ENCODE results near the gene SIX2.
"Not testable (repeated sequence)": the region's sequence is repeated elsewhere in the genome, so short reads cannot be mapped to it uniquely, and the experiment has no call there.

Gene SIX2

GRCh38 chr2:45009303-45009927 lies at the start of gene SIX2:
Gene SIX2 (minus strand): TSS chr2:45009452. CDS start chr2:45009110, 342 bp downstream.
- no peak for DNase-seq

DNA sequence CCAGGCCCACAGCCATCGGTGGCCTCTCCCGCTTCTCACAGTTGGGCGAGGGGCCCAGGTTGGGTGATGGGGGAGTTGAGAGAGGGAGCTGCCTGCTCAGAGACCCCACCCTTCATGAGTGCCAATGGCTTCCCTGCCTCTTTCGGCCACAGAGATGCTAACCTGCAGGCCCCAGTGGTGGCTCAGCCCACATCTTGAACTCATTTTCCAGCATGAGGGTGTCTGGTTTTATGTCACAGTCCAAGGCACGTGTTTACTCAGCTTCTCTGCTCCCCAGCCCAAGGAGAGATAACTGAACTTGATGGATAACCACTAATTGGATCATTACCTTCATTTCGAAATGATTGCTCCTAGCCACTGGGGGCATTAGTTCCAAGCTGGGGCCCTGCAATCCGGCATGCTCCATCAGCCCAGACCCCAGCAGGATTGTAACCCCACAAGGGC lies 45.9 kb upstream of the SIX2 start:
- DNase-seq: no peak

DNA sequence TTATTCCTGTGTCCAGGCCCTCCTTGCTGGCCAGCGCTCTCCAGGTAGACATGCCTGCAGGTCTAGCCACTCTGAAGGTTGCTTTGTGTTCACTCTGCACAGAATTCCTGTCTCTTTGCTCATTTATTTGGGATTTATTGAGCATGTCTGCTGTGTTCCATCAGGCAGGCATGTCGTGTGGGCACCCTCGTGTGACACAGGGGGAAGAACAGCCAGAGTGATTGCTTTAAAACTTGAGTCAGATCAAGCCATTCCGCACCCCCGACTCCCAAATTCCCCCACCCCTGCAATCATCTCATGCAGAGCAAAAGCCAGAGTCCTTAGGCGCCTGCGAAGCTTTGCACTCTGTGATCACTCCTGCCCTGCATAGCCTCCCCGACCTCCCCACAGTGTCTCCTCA lies 44.7 kb upstream of the SIX2 start:
- no peak for DNase-seq

DNA sequence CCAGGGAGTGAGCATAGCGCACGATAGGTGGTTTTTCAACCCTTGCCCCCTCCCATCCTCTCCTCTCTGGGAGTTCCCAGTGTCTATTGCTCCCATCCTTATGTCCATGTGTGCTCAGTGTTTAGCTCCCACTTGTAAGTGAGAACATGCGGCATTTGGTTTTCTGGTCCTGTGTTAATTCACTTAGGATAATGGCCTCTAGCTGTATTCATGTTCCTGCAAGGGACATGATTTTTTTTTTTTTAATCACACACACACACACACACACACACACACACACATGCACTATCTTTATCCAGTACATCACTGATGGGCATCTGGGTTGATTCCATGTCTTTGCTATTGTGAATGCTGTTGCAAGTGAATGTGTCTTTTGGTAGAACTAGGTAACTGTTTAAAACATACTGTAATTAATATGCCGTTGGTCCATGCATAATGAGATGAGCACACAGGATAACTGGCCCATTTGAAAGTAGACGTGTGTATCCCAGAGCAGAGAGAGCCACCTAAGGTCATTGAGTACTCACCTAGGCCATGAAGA lies 43.2 kb upstream of the SIX2 start:
- DNase-seq: no peak

DNA sequence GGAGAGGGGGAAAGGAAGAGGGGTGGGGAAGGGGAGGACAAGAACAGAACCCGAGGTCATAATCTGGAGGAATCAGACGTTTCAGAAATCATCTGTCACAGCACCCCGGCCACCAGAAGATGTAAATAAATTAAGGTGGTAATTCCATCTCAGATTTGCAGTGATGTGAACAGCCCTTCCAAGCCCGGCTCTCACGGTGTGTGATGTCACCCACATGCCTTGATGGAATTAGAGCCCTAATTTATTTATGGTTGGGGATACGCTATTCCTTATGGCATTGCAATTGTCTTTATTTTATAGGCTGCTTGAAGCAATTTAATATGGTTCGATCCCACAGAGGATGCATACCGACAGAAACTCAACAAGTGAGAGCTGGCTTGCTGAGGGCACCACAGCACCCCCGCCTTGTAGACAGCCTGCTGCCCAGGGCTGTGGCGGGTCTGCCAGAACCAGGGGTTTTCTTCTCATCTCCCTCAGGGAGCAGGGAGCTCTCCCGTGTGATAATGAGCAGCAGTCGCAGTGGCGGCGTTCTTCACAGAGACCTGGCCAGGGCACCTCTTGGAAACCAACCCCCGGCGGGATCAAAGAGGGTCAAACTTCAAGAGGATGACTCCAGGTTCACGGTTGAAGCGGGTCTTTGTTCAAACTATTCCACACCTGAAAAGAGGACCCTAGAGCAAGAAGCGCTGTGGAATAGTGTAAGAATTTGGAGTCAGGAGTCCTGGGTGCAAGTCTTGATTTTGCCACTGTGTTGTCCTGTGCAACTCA lies 40.5 kb upstream of the SIX2 start:
- DNase-seq: no peak

DNA sequence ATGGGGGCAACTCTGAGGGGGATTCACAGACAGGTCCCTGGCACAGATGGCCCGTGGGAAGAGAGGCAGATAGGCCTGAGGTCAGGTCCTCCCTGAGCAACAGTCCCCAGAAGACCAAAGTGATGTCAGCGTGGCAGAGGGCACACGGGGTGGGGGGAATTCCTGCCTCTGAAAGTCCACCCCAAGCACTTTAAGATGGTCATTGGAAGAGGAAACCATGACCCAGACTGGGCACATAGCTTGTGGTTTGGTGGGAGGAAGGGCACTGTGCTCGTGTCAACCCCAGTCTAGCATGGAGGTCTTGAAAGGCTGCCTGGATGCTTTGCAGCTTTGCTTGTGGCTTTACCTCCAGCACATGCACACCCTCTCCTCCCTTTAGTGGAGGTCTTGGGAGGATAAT lies 38.0 kb upstream of the SIX2 start:
- DNase-seq: no peak

GRCh38 chr2:45046786-45047185 lies 37.5 kb upstream of the SIX2 start:
- DNase-seq: no peak

DNA sequence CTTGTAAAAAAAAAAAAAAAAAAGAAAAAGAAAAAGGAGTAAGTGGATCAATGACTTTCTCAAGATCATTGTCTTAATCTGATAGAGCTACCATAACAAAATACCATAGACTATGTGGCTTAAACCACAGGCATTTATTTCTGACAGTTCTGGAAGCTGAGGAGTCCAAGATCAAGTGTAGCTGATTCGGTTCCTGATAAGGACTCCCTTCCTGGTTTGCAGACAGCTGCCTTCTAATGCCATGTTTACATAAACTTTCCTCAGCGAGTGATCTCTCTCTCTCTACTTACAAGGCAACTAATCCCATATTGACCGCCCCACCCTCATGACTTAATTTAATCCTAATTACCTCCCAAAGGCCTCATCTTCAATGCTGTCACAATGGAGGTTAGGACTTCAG lies 36.5 kb upstream of the SIX2 start:
- no peak for DNase-seq

DNA sequence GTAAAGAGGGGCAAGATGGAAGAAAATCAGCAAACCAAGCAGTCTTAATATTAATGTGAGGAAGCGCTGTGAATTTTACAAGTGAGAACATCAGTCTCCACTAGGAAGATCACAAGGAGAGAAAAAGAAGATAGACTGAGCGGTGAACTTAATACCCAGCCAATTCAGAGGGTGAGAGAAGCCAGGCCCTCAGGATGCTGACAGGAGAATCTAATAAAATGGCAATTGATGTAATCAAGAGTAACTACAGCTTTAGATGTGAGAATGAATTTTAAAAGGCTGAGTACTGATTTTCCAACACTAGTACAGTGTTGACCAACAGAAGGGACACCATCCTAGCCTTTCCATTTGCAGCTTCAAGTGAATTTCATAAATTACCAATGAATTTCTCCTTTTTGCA lies 35.7 kb upstream of the SIX2 start:
- no peak for DNase-seq

- no peak for DNase-seq
These were observed 33.9 kb upstream of the SIX2 start for GRCh38 chr2:45043174-45043573.

GRCh38 chr2:45042401-45042800 lies 33.1 kb upstream of the SIX2 start:
- no peak for DNase-seq

- no peak for DNase-seq
These were observed 31.5 kb upstream of the SIX2 start for GRCh38 chr2:45040786-45041185.

- DNase-seq: not testable (repeated sequence)
These were observed 30.6 kb upstream of the SIX2 start for GRCh38 chr2:45039804-45040203.

GRCh38 chr2:45038861-45039260 lies 29.6 kb upstream of the SIX2 start:
- not testable (repeated sequence) for DNase-seq

DNA sequence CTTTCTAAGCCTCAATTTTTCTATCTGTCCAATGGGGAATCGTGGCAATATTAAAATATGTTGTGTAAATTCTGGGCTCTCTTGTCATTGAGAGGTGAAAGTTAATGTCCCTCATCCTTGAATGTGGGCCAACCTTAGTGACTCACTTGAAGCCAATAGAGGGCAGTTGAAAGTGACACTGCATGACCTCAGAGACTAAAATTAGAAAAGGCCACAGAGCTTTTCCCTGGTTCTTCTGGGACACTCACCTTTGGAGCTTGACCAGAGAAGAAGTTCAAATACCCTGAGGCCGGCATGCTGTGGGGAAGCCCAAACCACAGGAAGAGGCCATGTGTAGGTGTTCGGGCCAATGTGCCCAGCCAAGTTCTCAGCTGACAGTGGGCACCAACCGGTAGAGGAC lies 24.1 kb upstream of the SIX2 start:
- no peak for DNase-seq

GRCh38 chr2:45031028-45031427 lies 21.8 kb upstream of the SIX2 start:
- DNase-seq: no peak

- DNase-seq: no peak
These were observed 21.3 kb upstream of the SIX2 start for GRCh38 chr2:45030553-45030952.

- no peak for DNase-seq
These were observed 20.0 kb upstream of the SIX2 start for GRCh38 chr2:45029215-45029614.

DNA sequence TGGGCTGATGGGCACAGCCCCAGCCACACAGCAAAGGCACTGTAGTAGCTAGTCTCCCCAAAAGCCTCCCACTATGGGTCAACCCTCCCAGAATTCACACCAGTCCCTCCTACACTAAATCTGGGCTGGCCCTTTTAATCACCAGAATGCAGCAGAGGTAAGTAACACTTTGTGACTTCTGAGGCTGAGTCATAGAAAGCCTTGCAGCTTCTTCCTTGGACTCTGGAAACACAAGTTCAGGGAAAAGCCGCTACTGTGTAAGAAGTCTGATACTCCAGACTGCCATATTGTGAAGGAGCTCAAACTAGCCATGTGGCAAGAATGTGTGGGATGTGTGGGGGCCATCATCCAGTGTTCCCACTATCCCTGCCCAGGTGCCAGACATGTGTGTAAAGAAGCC lies 19.0 kb upstream of the SIX2 start:
- no peak for DNase-seq

GRCh38 chr2:45026924-45027450 lies 17.7 kb upstream of the SIX2 start:
- no peak for DNase-seq

- no peak for DNase-seq
These were observed 15.5 kb upstream of the SIX2 start for GRCh38 chr2:45024600-45025291.

- no peak for DNase-seq
These were observed 14.8 kb upstream of the SIX2 start for GRCh38 chr2:45024097-45024496.

DNA sequence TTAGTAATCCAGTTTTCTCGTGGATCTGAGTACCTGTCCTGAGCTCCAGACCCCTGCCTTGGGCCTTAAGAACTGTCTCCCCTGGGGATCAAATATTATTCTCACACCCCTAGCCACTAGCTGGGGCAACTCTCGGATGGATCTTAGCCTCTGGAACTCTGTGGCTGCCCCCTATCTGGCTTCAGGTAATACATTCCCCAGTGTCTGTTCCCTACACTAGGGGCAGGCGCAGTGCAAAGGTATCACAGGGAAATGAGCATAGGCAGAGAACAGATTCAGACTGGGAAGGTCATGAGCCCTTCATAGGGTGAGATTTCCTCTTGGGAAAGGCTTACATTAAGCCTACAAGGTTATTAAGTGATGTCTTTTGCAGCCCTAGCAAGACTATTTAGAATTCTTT lies 11.2 kb upstream of the SIX2 start:
- DNase-seq: no peak

DNA sequence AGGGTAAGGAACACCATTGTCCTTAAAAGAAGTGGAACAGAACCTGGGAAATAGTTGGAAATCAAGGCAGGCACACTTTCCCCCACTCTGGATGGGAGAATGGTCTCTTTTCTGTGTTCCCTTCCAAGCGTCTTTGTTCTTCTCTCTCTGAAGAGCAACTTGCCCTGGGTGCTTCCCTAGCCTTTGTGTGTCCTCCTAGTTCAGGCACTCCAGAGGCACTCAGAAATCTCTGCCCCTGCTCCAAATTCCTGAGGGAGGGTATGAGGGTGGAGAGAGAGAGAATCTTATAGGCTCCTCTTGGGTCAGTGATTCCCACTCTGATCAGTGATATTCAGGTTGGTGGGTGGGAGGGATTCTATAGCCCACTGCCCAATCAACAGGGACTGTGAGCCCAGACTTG lies 8.8 kb upstream of the SIX2 start:
- no peak for DNase-seq

All from AML-193 (cell line).